AG09309 (cell line): ENCODE measurements around the gene ZNF791.
A peak's percentile ranks its signal among the peaks of the same experiment; 100 is the strongest.
"Not testable (repeated sequence)": the region's sequence is repeated elsewhere in the genome, so short reads cannot be mapped to it uniquely, and the experiment has no call there.

Experiments used
- DNase-seq: peaks from one replicate; pipeline ENCODE4 v3.0.0-alpha.2; 2010; ENCODE audit warnings: low read depth
- H3K4me3 ChIP-seq: 2 replicates; pipeline ENCODE4 v1.5.1; 2011; ENCODE audit warnings: mild to moderate bottlenecking, low read depth, low read length, moderate library complexity; ENCODE audit not compliant: control insufficient read depth
- TF ChIP-seq, protein P1 (sequence below): IDR thresholded peaks from 2 replicates; pipeline ENCODE4 v1.5.1; 2011; ENCODE audit warnings: mild to moderate bottlenecking, low read depth, low read length, inconsistent platforms; ENCODE audit not compliant: insufficient read depth, control insufficient read depth; ENCODE audit errors: missing control alignments

The ZNF791 gene

DNA sequence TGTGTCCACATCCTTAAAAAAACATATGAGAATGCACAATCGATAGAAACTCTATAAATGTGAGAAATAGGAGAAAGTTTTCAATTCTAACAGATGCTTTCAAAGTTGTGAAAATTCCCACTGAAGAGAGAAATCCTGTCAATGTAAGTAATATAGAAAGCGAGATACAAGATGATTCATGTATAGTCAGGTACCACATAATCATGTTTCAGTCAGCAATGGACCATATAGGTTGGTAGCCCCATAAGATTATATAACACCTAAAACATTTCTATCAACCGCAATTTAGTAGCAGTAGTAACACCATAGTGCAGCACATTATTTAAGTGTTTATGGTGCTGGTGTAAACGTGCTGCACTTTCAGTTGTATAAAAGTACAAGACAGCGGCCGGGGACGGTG, 18.5 kb downstream of the ZNF791 start:
- H3K4me3 ChIP-seq, result no peak overlapping the region
- TF ChIP-seq, protein P1, sequence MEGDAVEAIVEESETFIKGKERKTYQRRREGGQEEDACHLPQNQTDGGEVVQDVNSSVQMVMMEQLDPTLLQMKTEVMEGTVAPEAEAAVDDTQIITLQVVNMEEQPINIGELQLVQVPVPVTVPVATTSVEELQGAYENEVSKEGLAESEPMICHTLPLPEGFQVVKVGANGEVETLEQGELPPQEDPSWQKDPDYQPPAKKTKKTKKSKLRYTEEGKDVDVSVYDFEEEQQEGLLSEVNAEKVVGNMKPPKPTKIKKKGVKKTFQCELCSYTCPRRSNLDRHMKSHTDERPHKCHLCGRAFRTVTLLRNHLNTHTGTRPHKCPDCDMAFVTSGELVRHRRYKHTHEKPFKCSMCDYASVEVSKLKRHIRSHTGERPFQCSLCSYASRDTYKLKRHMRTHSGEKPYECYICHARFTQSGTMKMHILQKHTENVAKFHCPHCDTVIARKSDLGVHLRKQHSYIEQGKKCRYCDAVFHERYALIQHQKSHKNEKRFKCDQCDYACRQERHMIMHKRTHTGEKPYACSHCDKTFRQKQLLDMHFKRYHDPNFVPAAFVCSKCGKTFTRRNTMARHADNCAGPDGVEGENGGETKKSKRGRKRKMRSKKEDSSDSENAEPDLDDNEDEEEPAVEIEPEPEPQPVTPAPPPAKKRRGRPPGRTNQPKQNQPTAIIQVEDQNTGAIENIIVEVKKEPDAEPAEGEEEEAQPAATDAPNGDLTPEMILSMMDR, result no peak
- DNase-seq, result no peak

DNA sequence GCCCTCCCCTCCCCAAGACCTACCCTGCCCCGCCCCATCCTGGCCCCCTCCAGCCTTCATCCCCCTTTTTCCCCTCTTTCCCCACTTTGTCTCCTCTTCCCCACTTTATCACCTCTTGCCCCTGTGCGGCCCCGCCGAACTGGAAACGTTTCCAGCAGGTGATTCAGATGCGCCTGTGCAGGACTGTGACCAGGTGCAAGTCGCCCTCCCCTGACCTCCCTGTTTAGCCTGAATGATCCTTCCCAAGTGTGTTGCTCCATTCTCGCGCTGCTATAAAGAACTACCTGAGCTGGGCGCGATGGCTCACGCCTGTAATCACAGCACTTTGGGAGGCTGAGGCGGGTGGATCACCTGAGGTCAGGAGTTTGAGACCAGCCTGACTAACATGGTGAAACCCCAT, 25.9 kb downstream of the ZNF791 start:
- H3K4me3 ChIP-seq, result no peak overlapping the region
- DNase-seq, result no peak
- TF ChIP-seq, protein P1, result no peak

- no peak overlapping the region for H3K4me3 ChIP-seq
- TF ChIP-seq, protein P1, result no peak
- no peak for DNase-seq
These were observed 28.0 kb downstream of the ZNF791 start for GRCh38 chr19:12638611-12639182.

- peak; percentile 18 for DNase-seq
- no peak overlapping the region for H3K4me3 ChIP-seq
- TF ChIP-seq, protein P1, result peak; percentile 90
These were observed 29.3 kb downstream of the ZNF791 start for GRCh38 chr19:12639901-12640613.

DNA sequence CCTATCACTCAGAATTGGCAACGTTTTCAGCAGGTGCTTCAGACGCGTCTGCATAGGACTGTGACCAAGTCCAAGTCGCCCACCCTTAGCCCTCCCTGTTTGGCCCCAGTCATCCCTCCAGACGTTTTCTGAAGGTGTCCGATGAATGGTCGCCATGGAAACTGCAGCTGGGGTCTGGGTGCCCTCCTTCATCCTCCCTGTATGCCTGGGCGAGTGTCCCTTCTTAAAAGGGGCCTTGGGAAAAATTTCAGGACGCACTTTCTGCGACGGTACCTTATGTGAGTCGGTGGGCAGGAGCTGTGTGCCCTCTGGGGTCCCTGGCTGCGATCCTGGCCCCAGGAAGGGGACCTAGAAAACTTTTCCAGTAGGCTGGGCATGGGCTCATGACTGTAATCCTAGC, 30.7 kb downstream of the ZNF791 start:
- H3K4me3 ChIP-seq, result no peak overlapping the region
- TF ChIP-seq, protein P1, result no peak
- no peak for DNase-seq

- TF ChIP-seq, protein P1, result no peak
- DNase-seq, result no peak
These were observed 31.8 kb downstream of the ZNF791 start for GRCh38 chr19:12642506-12642905.

GRCh38 chr19:12643716-12644115, 33.0 kb downstream of the ZNF791 start:
- H3K4me3 ChIP-seq, DNase-seq: not testable (repeated sequence)

More at GRCh38 chr19:12642506-12642905, 31.8 kb downstream of the ZNF791 start:
- no peak overlapping the region for H3K4me3 ChIP-seq
